ENCODE measurements around the gene ADAM23. TPM values are rescaled to one million over a fixed set of nuclear protein-coding genes. Genes with fewer than 3 reads are reported as not detected.

Gene ADAM23
- polyA plus RNA-seq, 2 of the 4 experiments (the other 2 are of a cell fraction): 6.1 to 7.8 TPM

DNA sequence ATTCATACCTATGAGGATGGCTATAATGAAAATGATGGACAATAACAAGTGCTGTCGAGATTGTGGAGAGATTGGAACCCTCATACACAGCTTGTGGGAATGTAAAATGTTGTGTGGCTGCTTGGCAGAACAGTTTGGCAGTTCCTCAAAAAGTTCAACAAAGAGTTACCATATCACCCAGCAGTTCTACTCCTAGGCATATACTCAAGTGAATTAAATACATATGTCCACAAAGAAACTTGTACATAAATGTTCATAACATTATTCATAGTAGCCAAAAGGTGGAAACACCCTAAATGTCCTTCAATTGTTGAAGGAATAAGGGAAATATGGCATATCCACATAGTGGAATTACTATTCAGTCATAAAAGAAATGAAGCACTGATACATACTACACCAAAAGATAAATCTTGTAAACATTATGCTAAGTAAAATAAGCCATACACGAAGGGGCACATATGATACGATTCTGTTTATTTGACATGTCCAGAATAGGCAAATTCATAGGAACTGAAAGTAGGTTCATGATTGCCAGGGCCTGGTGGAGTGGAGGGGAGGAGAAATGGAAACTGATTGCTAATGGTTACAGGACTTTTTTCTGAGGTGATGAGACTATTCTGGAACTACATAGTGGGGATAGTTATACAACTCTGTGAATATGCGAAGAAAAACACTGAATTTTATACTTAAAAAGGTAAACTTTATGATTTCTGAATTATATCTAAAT is 92.1 kb downstream of the ADAM23 start:
- DNase-seq (ENCODE audit: low read depth in 1 of 2, low spot score in 1 of 2): no peak
- FAIRE-seq: no peak
- no peak overlapping the region for H3K4me3 ChIP-seq
- no peaks in the 10 kb centered on the region for H3K4me1 ChIP-seq
- H3K9me3 ChIP-seq: no peaks in the 10 kb centered on the region
- WGBS (ENCODE audit: missing lambda C conversion rate): 34% methylated on average over 4 of the region's 4 CpGs
- CTCF ChIA-PET: no interaction called here
- no peak for ATAC-seq
- no peak overlapping the region for H3K4me2 ChIP-seq
- POLR2A ChIA-PET: no interaction called here
- TF ChIP-seq HDAC2 (IDR thresholded peaks at IDR 0.05) (no peak), PHF8 (IDR thresholded peaks at IDR 0.05; ENCODE audit: borderline replicate concordance, low read depth) (no peak)
- no peak overlapping the region for H3K27ac ChIP-seq

DNA sequence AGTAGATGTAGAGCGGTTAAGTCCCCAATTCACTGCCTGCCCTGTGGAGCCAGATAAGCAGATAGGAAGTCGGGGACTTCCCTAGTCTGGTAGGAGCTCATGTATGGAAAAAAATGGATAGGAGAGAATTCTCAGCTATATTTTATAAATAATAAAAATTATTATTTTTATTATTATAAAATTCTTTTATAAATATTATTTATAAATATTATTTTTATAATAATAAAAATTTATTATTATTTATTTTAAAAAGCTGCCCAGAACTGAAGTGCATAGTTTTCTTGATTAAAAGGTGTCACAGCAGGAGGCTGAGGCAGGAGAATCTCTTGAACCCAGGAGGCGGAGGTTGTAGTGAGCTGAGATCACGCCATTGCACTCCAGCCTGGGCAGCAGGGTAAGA is 97.4 kb downstream of the ADAM23 start:
- no peak overlapping the region for H3K4me2 ChIP-seq
- WGBS (ENCODE audit: missing lambda C conversion rate): 77% methylated on average over 4 of the region's 4 CpGs
- no peak overlapping the region for H3K27ac ChIP-seq
- no peak for DNase-seq (ENCODE audit: low read depth in 1 of 2, low spot score in 1 of 2)
- TF ChIP-seq REST (IDR thresholded peaks at IDR 0.05) (no peak), BCL3 (IDR thresholded peaks at IDR 0.05) (no peak), HOXA7 (CRISPR knock-in tag; IDR thresholded peaks at IDR 0.05) (no peak), HOXB5 (CRISPR knock-in tag; IDR thresholded peaks at IDR 0.05) (no peak)
- TF ChIP-seq, protein P1, sequence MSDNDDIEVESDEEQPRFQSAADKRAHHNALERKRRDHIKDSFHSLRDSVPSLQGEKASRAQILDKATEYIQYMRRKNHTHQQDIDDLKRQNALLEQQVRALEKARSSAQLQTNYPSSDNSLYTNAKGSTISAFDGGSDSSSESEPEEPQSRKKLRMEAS (IDR thresholded peaks at IDR 0.05): no peak
- CTCF ChIA-PET: interaction anchor here (1.2 kb wide), 1 partner anchor 18 kb away, joined by 3 read pairs; no protein-coding TSS in a partner anchor
- H3K9me3 ChIP-seq: no peaks in the 10 kb centered on the region
- FAIRE-seq: no peak
- H3K4me1 ChIP-seq: no peaks in the 10 kb centered on the region
- no peak overlapping the region for H3K4me3 ChIP-seq
- POLR2A ChIA-PET: no interaction called here
- ATAC-seq: no peak

DNA sequence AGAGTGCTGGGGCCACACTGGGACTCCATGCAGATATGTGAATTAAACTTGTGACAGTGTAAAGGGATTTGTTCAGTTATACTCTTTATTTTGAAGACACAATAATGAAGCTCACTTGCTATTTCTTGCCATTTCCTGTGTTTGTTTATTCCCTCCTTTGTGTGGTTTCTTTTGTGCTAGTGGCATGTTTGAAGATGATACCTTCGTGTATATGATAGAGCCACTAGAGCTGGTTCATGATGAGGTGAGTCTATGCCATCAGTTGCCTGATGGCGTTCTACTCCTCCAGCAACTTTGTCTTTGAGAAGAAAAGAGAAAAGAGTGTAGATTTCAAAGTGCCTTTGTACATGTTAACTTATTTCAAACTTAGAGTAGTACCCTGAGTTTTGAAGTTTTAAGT is 99.7 kb downstream of the ADAM23 start:
- DNase-seq (ENCODE audit: low read depth in 1 of 2, low spot score in 1 of 2) (no peak), ATAC-seq (no peak), FAIRE-seq (no peak)
- Histone ChIP-seq H3K4me3 (no peak overlapping the region), H3K27ac (no peak overlapping the region), H3K9me3 (no peaks in the 10 kb centered on the region), H3K4me2 (no peak overlapping the region), H3K4me1 (no peaks in the 10 kb centered on the region)
- POLR2A ChIA-PET: no interaction called here
- TF ChIP-seq ZFP36 (IDR thresholded peaks at IDR 0.05; ENCODE audit: borderline replicate concordance, partially characterized antibody) (no peak), BCL3 (IDR thresholded peaks at IDR 0.05) (no peak), ESRRA (IDR thresholded peaks at IDR 0.05; ENCODE audit: borderline replicate concordance, low read length) (no peak), MYC (IDR thresholded peaks at IDR 0.05; ENCODE audit: borderline replicate concordance, low read length) (no peak), FOXS1 (CRISPR knock-in tag; IDR thresholded peaks at IDR 0.05) (no peak), SMC3 (IDR thresholded peaks at IDR 0.05) (no peak), GATA3 (IDR thresholded peaks at IDR 0.05; ENCODE audit: borderline replicate concordance) (no peak), RNF2 (IDR thresholded peaks at IDR 0.05; ENCODE audit: borderline replicate concordance, low read depth) (no peak), EHMT2 (IDR thresholded peaks at IDR 0.05; ENCODE audit: low read depth) (no peak), RFX5 (IDR thresholded peaks at IDR 0.05) (no peak), ZSCAN20 (CRISPR knock-in tag; IDR thresholded peaks at IDR 0.05) (no peak), FOSL2 (IDR thresholded peaks at IDR 0.05) (no peak), FOSL2 (CRISPR knock-in tag; IDR thresholded peaks at IDR 0.05) (no peak), JUNB (IDR thresholded peaks at IDR 0.05) (no peak)
- TF ChIP-seq, protein P2, sequence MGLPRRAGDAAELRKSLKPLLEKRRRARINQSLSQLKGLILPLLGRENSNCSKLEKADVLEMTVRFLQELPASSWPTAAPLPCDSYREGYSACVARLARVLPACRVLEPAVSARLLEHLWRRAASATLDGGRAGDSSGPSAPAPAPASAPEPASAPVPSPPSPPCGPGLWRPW (IDR thresholded peaks at IDR 0.05): no peak
- CTCF ChIA-PET: no interaction called here
- 33% methylated on average over 2 of the region's 2 CpGs for WGBS (ENCODE audit: missing lambda C conversion rate)

Measured in A549 (cell line).